HG02885 (cell line): ENCODE results near the gene CYP1B1.
A peak's percentile ranks its signal among the peaks of the same experiment; 100 is the strongest.
"Not testable (repeated sequence)": the region's sequence is repeated elsewhere in the genome, so short reads cannot be mapped to it uniquely, and the experiment has no call there.

Source experiments
- ATAC-seq: cut with Tn5 transposase; IDR thresholded peaks from one replicate; pipeline ENCODE4 v1.9.1; 2021; ENCODE audit warnings: mild to moderate bottlenecking; ENCODE audit not compliant: unreplicated experiment, poor library complexity

The CYP1B1 gene

GRCh38 chr2:38075507-38076151, at the start of gene CYP1B1:
TSS of gene CYP1B1 (minus strand) at chr2:38076151. CDS start at chr2:38075388, 763 bp downstream.
- ATAC-seq: no peak

- no peak for ATAC-seq
Observed at GRCh38 chr2:38125007-38125406, 49.1 kb upstream of the CYP1B1 start.

GRCh38 chr2:38123911-38124310, 48.0 kb upstream of the CYP1B1 start:
- no peak for ATAC-seq

GRCh38 chr2:38122344-38122743, 46.4 kb upstream of the CYP1B1 start:
- ATAC-seq: no peak

- ATAC-seq: no peak
Observed at GRCh38 chr2:38121481-38121880, 45.5 kb upstream of the CYP1B1 start.

GRCh38 chr2:38120829-38121228, 44.9 kb upstream of the CYP1B1 start:
- ATAC-seq: no peak

- no peak for ATAC-seq
Observed at GRCh38 chr2:38120264-38120592, 44.3 kb upstream of the CYP1B1 start.

GRCh38 chr2:38116762-38117161, 40.8 kb upstream of the CYP1B1 start:
- ATAC-seq: no peak

GRCh38 chr2:38115216-38116032, 39.5 kb upstream of the CYP1B1 start:
- peak; percentile 69 for ATAC-seq

GRCh38 chr2:38113981-38114708, 38.2 kb upstream of the CYP1B1 start:
- ATAC-seq: no peak

GRCh38 chr2:38113051-38113450, 37.1 kb upstream of the CYP1B1 start:
- ATAC-seq: no peak

GRCh38 chr2:38111350-38111749, 35.4 kb upstream of the CYP1B1 start:
- not testable (repeated sequence) for ATAC-seq

- no peak for ATAC-seq
Observed at GRCh38 chr2:38109732-38110181, 33.8 kb upstream of the CYP1B1 start.

GRCh38 chr2:38108907-38109731, 33.2 kb upstream of the CYP1B1 start:
- no peak for ATAC-seq

- ATAC-seq: no peak
Observed at GRCh38 chr2:38107738-38108410, 31.9 kb upstream of the CYP1B1 start.

- ATAC-seq: peak; percentile 49
Observed at GRCh38 chr2:38106405-38107094, 30.6 kb upstream of the CYP1B1 start.

GRCh38 chr2:38105922-38106321, 30.0 kb upstream of the CYP1B1 start:
- no peak for ATAC-seq

GRCh38 chr2:38104598-38104997, 28.6 kb upstream of the CYP1B1 start:
- ATAC-seq: no peak

- no peak for ATAC-seq
Observed at GRCh38 chr2:38100328-38100727, 24.4 kb upstream of the CYP1B1 start.
